SK-N-MC (cell line): ENCODE measurements around the gene SDHAF4.
"Not testable (repeated sequence)": the region's sequence is repeated elsewhere in the genome, so short reads cannot be mapped to it uniquely, and the experiment has no call there.

Experiments used
- DNase-seq: peaks from one replicate; pipeline ENCODE4 v3.0.0-alpha.2; 2011; ENCODE audit warnings: low read depth, low spot score
- H3K27ac ChIP-seq: fragments of 200-600 bp; sonication (generic); 2 replicates; pipeline ENCODE4 v1.5.1; 2016; ENCODE audit warnings: mixed run types
- H3K36me3 ChIP-seq: fragments of 200-600 bp; sonication (generic); 2 replicates; pipeline ENCODE4 v1.6.1; 2017; ENCODE audit warnings: antibody characterized with exemption, low read length, mixed read lengths; ENCODE audit not compliant: insufficient read depth
- H3K4me3 ChIP-seq: fragments of 200-600 bp; sonication (generic); 2 replicates; pipeline ENCODE4 v1.5.1; 2016
- H3K9ac ChIP-seq: fragments of 200-600 bp; sonication (generic); 2 replicates; pipeline ENCODE4 v1.8.0; 2017; ENCODE audit warnings: mixed run types, mixed read lengths; ENCODE audit not compliant: insufficient read length
- H3K9me3 ChIP-seq: fragments of 200-600 bp; sonication (generic); 2 replicates; pipeline ENCODE4 v1.6.1; 2017; ENCODE audit warnings: low read depth, mild to moderate bottlenecking, antibody characterized with exemption, low read length, moderate library complexity, mixed read lengths
- EZH2 ChIP-seq: fragments of 200-600 bp; sonication (generic); IDR thresholded peaks from one replicate; pipeline ENCODE4 v1.6.1; 2017; ENCODE audit warnings: antibody characterized with exemption
- FOXP2 ChIP-seq: optimal IDR thresholded peaks from 2 replicates; pipeline ENCODE3; 2011; ENCODE audit warnings: mild to moderate bottlenecking, moderate library complexity; ENCODE audit not compliant: insufficient read depth; ENCODE audit errors: extremely low read length, control extremely low read depth
- POLR2AphosphoS5 ChIP-seq: IDR thresholded peaks from 2 replicates; pipeline ENCODE4 v1.6.1; 2012; ENCODE audit warnings: mild to moderate bottlenecking, low read depth, low read length, borderline replicate concordance

The SDHAF4 gene

DNA sequence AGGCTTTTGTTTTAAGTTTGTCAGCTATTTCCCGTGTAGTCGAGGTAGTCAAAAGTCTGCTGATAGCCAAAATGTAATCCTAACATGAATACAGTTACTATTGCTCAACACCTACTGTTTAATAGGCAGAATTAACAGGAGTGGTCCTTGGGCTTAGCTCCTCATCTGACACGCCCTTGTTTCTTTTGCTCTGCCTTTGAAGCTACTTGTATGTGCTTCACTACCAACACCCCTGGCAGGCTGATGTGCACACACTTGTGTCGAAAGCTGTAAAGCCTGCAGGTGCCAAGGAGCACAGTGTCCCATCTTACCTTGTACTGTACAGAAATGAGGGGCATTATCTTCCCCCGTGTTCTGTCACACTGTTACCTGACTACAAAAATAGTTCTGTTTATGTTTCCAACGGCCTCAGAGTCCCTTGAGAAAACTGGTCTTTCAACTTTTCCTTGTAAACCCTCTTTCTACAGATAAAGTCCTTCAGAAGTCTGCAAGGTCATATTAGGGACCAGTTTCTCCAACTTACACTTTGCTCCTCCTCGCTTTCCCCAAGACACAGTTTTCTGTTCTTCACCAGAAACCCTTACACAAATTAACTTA is 9.3 kb downstream of the SDHAF4 start:
- H3K27ac ChIP-seq, result no peak overlapping the region
- H3K36me3 ChIP-seq, result peaks cover 14% of the 10 kb centered on the region
- no peak for DNase-seq
- H3K9ac ChIP-seq, result no peak overlapping the region
- no peak overlapping the region for H3K4me3 ChIP-seq
- no peak for TF ChIP-seq FOXP2
- TF ChIP-seq EZH2, result no peak
- TF ChIP-seq POLR2AphosphoS5, result no peak
- H3K9me3 ChIP-seq, result no peaks in the 10 kb centered on the region

DNA sequence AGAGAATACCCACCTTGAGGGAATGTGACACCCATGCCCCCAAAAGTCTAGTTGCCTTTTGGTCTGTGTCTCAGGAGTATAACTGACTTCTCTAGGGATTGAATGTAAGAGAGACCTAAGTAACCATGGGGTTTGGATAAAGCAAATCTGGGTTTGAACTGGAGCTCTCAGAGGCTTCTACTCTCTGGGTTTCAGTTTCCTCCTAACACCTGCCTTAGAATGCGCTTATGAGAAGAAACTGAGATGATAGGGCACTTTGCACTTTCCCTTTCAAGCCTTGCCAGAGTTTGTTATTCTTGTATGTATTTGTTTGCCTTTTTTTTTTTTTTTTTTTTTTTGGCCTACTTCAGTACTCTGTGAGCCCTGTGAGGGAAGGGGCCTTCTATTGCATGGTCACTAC is 19.4 kb downstream of the SDHAF4 start:
- no peak for DNase-seq

DNA sequence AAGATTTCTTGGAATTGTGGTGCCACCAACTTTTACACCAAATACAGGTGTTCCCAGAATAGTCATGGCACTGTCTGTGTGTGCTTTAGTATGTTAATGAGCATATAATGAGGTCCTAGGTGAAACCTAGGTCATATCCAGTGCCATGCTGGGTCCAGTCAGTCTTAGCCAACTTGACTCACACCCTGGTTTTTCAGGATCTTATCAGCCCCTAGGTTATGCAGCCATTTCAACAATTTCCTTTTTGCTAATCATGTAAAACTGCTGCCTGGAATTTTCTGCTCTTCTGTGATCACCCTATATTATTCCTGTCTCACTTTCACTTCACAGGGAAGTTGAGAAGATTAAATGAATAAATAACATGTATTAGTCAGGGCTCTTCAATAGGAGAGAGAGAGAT is 23.7 kb downstream of the SDHAF4 start:
- Histone ChIP-seq H3K27ac (no peak overlapping the region), H3K9ac (no peak overlapping the region), H3K4me3 (no peak overlapping the region), H3K9me3 (no peaks in the 10 kb centered on the region), H3K36me3 (peaks cover 2% of the 10 kb centered on the region; the same call in 1 of the 2 replicates)
- TF ChIP-seq EZH2 (no peak), POLR2AphosphoS5 (no peak), FOXP2 (no peak)
- DNase-seq, result no peak

More for the DNA sequence above, 19.4 kb downstream of the SDHAF4 start:
- H3K36me3 ChIP-seq, result peaks cover 31% of the 10 kb centered on the region; the same call in 1 of the 2 replicates
- H3K4me3 ChIP-seq, result no peak overlapping the region
- no peak overlapping the region for H3K27ac ChIP-seq
- no peak overlapping the region for H3K9ac ChIP-seq
- no peak for TF ChIP-seq FOXP2
- no peak for TF ChIP-seq EZH2
- no peak for TF ChIP-seq POLR2AphosphoS5
- no peaks in the 10 kb centered on the region for H3K9me3 ChIP-seq

DNA sequence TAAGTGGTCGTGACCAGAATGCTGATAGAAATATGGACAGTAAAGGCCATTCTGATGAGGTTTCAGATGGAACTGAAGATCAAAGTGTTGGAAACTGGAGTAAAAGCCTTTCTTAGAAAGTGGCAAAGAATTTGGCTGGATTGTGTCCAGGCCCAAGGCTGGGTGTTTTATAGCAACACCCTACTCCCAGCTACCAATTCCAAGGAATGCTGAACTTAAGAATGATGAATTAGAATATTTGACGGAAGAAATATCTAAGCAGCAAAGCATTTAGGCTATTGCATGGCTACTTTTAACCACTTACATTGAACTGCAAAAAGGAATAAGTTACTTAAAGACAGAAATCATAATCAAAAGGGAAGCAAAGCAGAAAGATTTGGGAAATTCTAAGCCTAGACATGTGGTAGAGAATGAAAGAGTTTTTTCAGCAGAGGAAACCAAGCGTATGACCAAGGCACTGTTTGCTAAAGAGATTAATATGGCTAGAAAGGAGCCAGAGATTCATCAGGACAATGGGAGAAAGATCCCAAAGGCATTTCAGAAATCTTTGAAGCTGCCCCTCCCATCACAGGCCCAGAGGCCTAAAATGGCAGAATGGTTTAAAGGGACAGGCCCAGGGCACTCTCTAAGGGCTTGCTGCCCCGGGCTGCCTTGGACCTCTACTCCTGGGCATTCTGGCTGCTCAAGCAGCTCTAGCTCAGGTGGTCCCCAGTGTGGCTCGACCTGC is 25.8 kb downstream of the SDHAF4 start:
- no peak for DNase-seq
- H3K36me3 ChIP-seq, result no peaks in the 10 kb centered on the region
- no peak overlapping the region for H3K27ac ChIP-seq
- no peaks in the 10 kb centered on the region for H3K9me3 ChIP-seq
- H3K4me3 ChIP-seq, result no peak overlapping the region
- TF ChIP-seq EZH2 (no peak), FOXP2 (no peak), POLR2AphosphoS5 (no peak)
- H3K9ac ChIP-seq, result no peak overlapping the region

DNA sequence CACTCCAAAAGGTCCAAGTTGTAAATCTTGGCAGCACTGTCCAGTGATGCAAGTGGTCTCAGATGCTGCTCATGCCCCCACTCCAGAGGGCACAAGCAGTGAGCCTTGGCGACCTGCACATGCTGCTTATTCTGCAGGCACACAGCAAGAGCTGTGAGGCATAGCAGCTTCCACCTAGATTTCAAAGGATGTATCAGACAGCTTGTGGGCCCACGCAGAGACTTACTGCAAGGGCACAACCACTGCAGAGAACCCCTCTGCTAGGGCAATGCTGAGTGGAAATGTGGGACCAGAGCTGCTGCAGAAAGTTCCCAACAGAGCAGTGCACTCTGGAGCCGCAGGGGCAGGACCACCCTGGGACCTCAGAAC is 26.4 kb downstream of the SDHAF4 start:
- no peak for DNase-seq

DNA sequence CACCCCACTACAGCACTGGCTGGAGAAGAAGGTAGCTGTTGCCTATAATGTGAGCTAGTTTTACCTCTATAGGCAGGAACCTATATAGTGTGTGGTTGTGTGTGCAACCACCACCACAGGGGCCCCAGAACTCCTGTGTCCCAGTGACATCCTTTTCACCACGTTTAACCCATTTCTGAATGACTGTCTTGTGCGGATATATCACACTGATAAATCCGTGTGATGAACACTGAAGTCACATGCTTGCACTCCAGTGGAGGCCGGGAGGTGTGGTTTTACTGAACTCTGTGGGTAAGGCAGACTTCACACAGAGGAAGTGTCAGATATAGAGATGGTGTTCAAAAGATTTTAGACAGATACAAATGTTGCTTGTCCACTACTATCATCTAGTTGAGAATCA is 32.5 kb downstream of the SDHAF4 start:
- DNase-seq, result no peak
- Histone ChIP-seq H3K4me3 (no peak overlapping the region), H3K36me3 (no peaks in the 10 kb centered on the region), H3K27ac (no peak overlapping the region), H3K9me3 (no peaks in the 10 kb centered on the region), H3K9ac (no peak overlapping the region)
- TF ChIP-seq FOXP2, result no peak
- TF ChIP-seq EZH2, result no peak
- TF ChIP-seq POLR2AphosphoS5, result no peak

More for the DNA sequence above, 26.4 kb downstream of the SDHAF4 start:
- Histone ChIP-seq H3K36me3 (no peaks in the 10 kb centered on the region), H3K9me3 (no peaks in the 10 kb centered on the region), H3K27ac (no peak overlapping the region), H3K4me3 (no peak overlapping the region), H3K9ac (no peak overlapping the region)
- no peak for TF ChIP-seq POLR2AphosphoS5
- TF ChIP-seq EZH2, result no peak
- TF ChIP-seq FOXP2, result no peak

DNA sequence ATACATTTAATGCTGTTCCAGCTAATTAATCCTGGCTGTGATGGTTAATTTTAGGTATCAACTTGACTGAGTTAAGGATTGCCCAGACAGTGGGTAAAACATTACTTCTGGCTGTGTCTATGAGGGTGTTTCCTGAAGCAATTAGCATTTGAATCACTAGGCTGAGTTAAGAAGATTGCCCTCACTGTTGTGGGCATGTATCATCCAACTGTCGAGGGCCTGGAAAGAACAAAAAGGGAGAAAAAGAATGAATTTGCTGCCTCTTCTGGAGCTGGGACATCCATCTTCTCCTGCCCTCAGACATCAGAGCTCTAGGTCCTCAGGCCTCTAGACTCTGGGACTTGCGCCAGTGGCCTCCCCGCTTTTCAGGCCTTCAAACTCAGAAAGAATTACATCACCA is 34.3 kb downstream of the SDHAF4 start:
- DNase-seq, result no peak
- no peak overlapping the region for H3K9ac ChIP-seq
- H3K27ac ChIP-seq, result no peak overlapping the region
- no peaks in the 10 kb centered on the region for H3K36me3 ChIP-seq
- TF ChIP-seq EZH2, result no peak
- no peak for TF ChIP-seq FOXP2
- no peak for TF ChIP-seq POLR2AphosphoS5
- H3K9me3 ChIP-seq, result no peaks in the 10 kb centered on the region
- H3K4me3 ChIP-seq, result no peak overlapping the region

DNA sequence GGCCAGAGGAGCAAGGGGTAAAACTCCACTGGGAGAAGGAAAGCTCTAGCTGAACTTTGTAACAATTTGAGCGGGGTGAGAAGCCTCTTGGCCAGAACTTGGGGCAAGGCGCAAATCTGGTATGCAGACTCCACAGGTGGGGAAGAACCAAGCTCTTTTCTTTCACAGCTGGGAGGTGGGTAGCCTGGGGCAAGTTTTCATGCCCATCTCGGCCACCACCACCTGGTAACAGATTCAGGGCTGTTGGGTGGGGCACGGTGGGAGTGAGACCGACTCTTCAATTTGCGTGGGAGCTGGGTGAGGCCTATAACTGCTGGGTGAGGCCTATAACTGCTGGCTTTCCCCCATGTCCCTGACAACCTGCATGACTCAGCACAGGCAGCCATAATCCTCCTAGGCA is 37.5 kb downstream of the SDHAF4 start:
- Histone ChIP-seq H3K9me3 (no peaks in the 10 kb centered on the region), H3K27ac (no peak overlapping the region), H3K36me3 (no peaks in the 10 kb centered on the region), H3K9ac (no peak overlapping the region), H3K4me3 (no peak overlapping the region)
- TF ChIP-seq FOXP2 (no peak), POLR2AphosphoS5 (no peak), EZH2 (no peak)
- DNase-seq, result no peak

DNA sequence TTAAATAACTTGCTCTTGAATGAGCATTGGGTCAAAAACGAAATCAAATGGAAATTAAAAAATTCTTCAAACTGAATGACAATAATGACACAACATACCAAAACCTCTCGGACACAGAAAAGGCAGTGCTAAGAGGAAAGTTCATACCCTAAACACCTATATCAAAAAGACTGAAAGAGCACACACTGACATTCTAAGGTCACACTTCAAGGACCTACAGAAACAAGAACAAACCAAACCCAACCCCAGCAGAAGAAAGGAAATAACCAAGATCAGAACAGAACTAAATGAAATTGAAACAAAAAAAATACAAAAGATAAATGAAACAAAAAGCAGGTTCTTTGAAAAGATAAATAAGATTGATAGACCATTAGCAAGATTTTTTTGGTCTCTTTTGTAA is 40.6 kb downstream of the SDHAF4 start:
- not testable (repeated sequence) for H3K9me3 ChIP-seq, H3K4me3 ChIP-seq, H3K9ac ChIP-seq

DNA sequence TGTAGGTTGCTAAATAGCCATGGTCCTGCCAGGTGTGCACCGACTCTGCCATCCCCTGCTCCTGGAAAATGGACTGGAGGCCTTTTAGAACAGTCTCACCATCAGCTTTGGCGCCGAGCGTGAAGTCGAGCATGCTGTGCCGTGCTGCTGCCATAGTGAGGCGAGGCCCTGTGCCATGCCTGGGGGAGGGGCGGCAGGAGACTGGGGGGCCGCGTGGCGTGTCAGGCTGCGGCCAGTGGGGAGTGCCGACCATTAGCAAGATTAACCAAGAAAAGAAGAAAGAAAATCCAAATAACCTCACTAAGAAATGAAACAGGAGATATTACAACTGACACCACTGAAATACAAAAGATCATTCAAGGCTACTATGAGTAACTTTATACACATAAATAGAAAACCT is 42.5 kb downstream of the SDHAF4 start:
- not testable (repeated sequence) for H3K27ac ChIP-seq, H3K9ac ChIP-seq

More for the DNA sequence above, 40.6 kb downstream of the SDHAF4 start:
- not testable (repeated sequence) for H3K27ac ChIP-seq, DNase-seq, H3K36me3 ChIP-seq

More for the DNA sequence above, 42.5 kb downstream of the SDHAF4 start:
- not testable (repeated sequence) for H3K9me3 ChIP-seq, DNase-seq, H3K4me3 ChIP-seq, H3K36me3 ChIP-seq
